Fibroblast of skin of scalp (primary cell): ENCODE results near the gene WDR31.
"Not testable (repeated sequence)": the region's sequence is repeated elsewhere in the genome, so short reads cannot be mapped to it uniquely, and the experiment has no call there.

Experiments
- DNase-seq: peaks from one replicate; pipeline ENCODE4 v3.0.0-alpha.2; 2013

The WDR31 gene

GRCh38 chr9:113368348-113368981 is 28.4 kb upstream of the WDR31 start:
- no peak for DNase-seq

GRCh38 chr9:113365652-113366051 is 25.6 kb upstream of the WDR31 start:
- not testable (repeated sequence) for DNase-seq

- DNase-seq, result no peak
Measured at GRCh38 chr9:113364951-113365350, 24.9 kb upstream of the WDR31 start.

- no peak for DNase-seq
Measured at GRCh38 chr9:113363336-113363735, 23.3 kb upstream of the WDR31 start.

GRCh38 chr9:113361304-113362018 is 21.4 kb upstream of the WDR31 start:
- peak; percentile 21 for DNase-seq

GRCh38 chr9:113360242-113360842 is 20.3 kb upstream of the WDR31 start:
- DNase-seq, result no peak

- DNase-seq, result no peak
Measured at GRCh38 chr9:113359385-113359784, 19.3 kb upstream of the WDR31 start.

- DNase-seq, result no peak
Measured at GRCh38 chr9:113356686-113357292, 16.7 kb upstream of the WDR31 start.

GRCh38 chr9:113355040-113355596 is 15.0 kb upstream of the WDR31 start:
- DNase-seq, result no peak

- no peak for DNase-seq
Measured at GRCh38 chr9:113352411-113352810, 12.3 kb upstream of the WDR31 start.

GRCh38 chr9:113352006-113352405 is 11.9 kb upstream of the WDR31 start:
- no peak for DNase-seq

- DNase-seq, result no peak
Measured at GRCh38 chr9:113350937-113351336, 10.9 kb upstream of the WDR31 start.

GRCh38 chr9:113350107-113350661 is 10.1 kb upstream of the WDR31 start:
- no peak for DNase-seq

- DNase-seq, result no peak
Measured at GRCh38 chr9:113349445-113350094, 9.5 kb upstream of the WDR31 start, which contains the start of gene BSPRY. TSS of gene BSPRY (plus strand) at chr9:113349541. CDS start at chr9:113349580, 39 bp downstream.

- no peak for DNase-seq
Measured at GRCh38 chr9:113349066-113349444, 9.0 kb upstream of the WDR31 start.

GRCh38 chr9:113348437-113348836 is 8.4 kb upstream of the WDR31 start:
- DNase-seq, result no peak

GRCh38 chr9:113345671-113346070 is 5.6 kb upstream of the WDR31 start:
- no peak for DNase-seq

- DNase-seq, result no peak
Measured at GRCh38 chr9:113345190-113345589, 5.1 kb upstream of the WDR31 start.

GRCh38 chr9:113343732-113344231 is 3.7 kb upstream of the WDR31 start:
- peak; percentile 67 for DNase-seq

GRCh38 chr9:113341712-113342410 is 1.8 kb upstream of the WDR31 start:
- no peak for DNase-seq

GRCh38 chr9:113337714-113338113 is 2.4 kb downstream of the WDR31 start:
- DNase-seq, result no peak
